Posterior cingulate gyrus (tissue), 11 donors: ENCODE data around the gene MAMSTR.

Experiments
- DNase-seq, 10 donors: peaks; one replicate each; pipeline versions ENCODE4 v3.0.0 to v3.0.0-alpha.2; 2020 to 2021; ENCODE audit warnings: mixed read lengths in 3 of 10
- intact Hi-C: fragments of 100-400 bp; cut with DNase I; formaldehyde crosslinking; loops from one replicate; pipeline ENCODE4 v1.15.1; 2023

The MAMSTR gene

GRCh38 chr19:48670699-48671445 is 48.7 kb downstream of the MAMSTR start:
- DNase-seq = no peak
- intact Hi-C loops = no loop called here

GRCh38 chr19:48669903-48670668 is 49.4 kb downstream of the MAMSTR start:
- intact Hi-C loops = no loop called here
- DNase-seq = no peak

GRCh38 chr19:48668761-48669160 is 50.8 kb downstream of the MAMSTR start:
- no peak for DNase-seq
- intact Hi-C loops = no loop called here

GRCh38 chr19:48668332-48668731 is 51.2 kb downstream of the MAMSTR start:
- DNase-seq = no peak
- intact Hi-C loops = no loop called here

GRCh38 chr19:48665786-48666185 is 53.7 kb downstream of the MAMSTR start:
- intact Hi-C loops = no loop called here
- no peak for DNase-seq

GRCh38 chr19:48664476-48664875 is 55.0 kb downstream of the MAMSTR start:
- DNase-seq = no peak
- intact Hi-C loops = no loop called here

- DNase-seq = no peak
- intact Hi-C loops = no loop called here
Measured at GRCh38 chr19:48663667-48664066, 55.9 kb downstream of the MAMSTR start.
